Transverse colon (tissue), 3 donors: ENCODE data around the gene RC3H1.

Experiments used
- POLR2A ChIP-seq: fragments of 450-650 bp; IDR thresholded peaks from one replicate; pipeline ENCODE4 v1.6.1; 2016; ENCODE audit warnings: antibody characterized with exemption, mild to moderate bottlenecking, moderate library complexity
- TF ChIP-seq, protein P1 (sequence below), 5 experiments: fragments of 200-600 bp in 3 of 5; fragments of 450-650 bp in 2 of 5; sonication (generic) in 3 of 5; IDR thresholded peaks; 1 replicate in 2 of 5; 2 replicates in 3 of 5; pipeline ENCODE4 v1.5.1; 2016 to 2017; ENCODE audit warnings: antibody characterized with exemption in 5 of 5, inconsistent platforms in 3 of 5, mild to moderate bottlenecking in 2 of 5, moderate library complexity in 1 of 5

DNA sequence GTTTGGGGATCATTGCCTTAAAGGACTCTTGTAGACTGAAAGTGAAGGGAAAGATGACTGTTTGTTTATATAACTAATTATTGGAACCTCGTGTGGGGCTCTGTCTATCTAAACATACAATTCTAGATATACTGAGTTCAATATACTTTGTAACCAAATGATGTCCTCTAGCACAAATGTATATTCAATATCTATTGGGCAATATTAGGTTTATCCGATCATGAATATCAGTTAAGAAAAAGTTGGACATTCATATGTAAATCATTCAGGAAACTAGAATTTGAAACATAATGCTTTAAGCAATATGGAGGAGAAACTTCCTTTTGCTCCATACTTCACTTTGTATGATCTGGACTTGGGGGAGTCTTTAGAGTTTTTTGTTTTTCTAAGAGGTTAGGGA, 8.9 kb upstream of the RC3H1 start:
- TF ChIP-seq, protein P1, sequence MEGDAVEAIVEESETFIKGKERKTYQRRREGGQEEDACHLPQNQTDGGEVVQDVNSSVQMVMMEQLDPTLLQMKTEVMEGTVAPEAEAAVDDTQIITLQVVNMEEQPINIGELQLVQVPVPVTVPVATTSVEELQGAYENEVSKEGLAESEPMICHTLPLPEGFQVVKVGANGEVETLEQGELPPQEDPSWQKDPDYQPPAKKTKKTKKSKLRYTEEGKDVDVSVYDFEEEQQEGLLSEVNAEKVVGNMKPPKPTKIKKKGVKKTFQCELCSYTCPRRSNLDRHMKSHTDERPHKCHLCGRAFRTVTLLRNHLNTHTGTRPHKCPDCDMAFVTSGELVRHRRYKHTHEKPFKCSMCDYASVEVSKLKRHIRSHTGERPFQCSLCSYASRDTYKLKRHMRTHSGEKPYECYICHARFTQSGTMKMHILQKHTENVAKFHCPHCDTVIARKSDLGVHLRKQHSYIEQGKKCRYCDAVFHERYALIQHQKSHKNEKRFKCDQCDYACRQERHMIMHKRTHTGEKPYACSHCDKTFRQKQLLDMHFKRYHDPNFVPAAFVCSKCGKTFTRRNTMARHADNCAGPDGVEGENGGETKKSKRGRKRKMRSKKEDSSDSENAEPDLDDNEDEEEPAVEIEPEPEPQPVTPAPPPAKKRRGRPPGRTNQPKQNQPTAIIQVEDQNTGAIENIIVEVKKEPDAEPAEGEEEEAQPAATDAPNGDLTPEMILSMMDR (IDR thresholded peaks at IDR 0.05), result no peak
- TF ChIP-seq POLR2A, result no peak
